ENCODE results near the gene ZGLP1.

The ZGLP1 gene

DNA sequence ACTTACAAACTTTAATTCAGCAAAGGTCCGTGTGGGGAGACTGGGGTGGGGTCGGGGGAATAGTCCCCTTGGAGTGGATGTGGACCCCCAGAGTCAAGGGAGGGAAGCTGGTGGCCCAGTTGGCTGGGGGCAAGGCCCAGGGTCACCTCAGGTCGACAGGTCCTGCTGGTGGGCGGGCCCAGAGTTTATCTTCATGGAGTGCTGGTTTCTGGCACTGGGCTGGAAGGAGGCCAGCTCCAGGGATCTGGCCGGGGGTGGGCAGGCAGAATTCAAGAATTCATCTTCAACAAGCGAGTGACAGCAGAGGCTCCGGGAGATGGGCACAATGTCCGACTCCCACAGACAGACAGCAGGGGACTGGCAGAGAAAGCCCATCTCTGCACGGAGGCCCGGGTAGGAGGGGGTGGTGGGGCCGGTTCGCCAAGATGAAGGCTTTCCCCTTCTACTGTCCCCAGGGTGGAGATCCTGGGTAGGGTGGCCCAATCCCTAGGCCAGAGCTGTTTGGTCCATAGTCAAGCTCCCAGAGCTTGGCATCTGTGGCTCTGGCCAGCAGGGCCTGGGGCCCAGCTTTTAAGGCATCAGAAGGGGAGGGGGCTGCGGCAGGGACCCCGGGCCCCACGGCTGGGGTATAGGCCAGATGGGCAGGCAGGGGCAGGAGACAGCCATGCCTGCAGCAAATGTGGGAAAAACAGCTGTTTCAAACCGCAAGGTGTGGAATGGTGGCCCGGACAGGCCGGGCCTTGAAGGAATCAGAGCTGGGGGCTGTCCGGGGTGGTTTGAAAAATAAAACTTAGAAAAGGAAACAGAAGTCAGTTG lies 6.8 kb upstream of the ZGLP1 start:
- peak; percentile 21 for ATAC-seq
- Mint-ChIP-seq H3K27me3 (no peaks in the 10 kb centered on the region), H3K4me1 (peaks cover 29% of the 10 kb centered on the region), H3K9me3 (no peaks in the 10 kb centered on the region), H3K27ac (peak overlapping the region; percentile 93 to 98), H3K4me3 (peak overlapping the region; percentile 92 to 97)
- DNase-seq, result no peak

DNA sequence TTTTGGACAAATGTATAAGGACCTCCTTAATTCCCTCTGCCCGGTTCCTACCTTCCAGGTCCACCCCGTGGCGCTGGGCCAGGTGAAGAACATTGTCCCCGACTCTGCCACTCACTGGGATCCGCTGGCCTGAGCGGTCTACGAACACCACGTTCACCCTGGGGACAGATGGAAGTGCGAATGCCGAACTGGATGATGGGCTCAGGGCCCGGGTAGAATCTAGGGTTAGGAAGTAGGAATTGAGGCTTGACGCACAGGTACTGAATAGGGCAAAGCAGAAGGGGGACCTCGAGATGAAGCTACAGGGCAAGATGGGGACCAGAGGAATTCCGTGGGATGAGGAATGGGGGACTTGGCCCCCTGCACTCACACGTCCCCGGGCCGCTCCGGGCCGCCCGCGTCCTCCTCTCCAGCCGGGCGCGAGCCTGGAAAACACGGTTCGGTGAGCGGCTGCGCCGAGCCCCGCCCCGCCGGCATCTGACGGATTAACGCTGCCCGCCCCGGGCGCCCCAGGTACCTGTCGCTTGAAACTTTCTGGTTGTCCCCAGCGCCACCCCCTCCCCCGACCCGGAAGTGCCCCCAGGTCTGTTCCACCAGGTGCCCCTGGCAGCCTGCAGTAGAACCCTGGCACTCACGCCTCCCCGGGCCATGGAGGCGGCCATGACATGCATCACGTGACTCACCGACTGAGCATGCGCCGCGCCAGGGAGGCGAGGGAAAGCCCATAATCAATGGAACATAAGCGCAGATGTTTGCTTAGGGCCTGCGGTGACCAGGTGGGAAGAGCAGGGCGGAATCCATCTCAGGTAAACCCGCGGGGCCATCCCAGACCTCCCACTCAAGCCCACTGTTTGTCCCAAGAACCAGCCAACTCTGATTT lies 6.0 kb upstream of the ZGLP1 start, which contains the start of gene FDX2:
TSS of gene FDX2 (minus strand) at position 681 of the 880 bp plus-strand sequence. CDS start at position 662, 19 bp downstream.
- H3K4me3 Mint-ChIP-seq, result peak within 1 kb of the TSS; percentile 92 to 97
- H3K27ac Mint-ChIP-seq, result peak within 1 kb of the TSS; percentile 94 to 98
- no peaks in the 10 kb centered on the region for H3K9me3 Mint-ChIP-seq
- H3K27me3 Mint-ChIP-seq, result no peaks in the 10 kb centered on the region
- peak; percentile 82 to 90 for DNase-seq
- peak; percentile 89 for ATAC-seq
- peaks cover 29% of the 10 kb centered on the region for H3K4me1 Mint-ChIP-seq

DNA sequence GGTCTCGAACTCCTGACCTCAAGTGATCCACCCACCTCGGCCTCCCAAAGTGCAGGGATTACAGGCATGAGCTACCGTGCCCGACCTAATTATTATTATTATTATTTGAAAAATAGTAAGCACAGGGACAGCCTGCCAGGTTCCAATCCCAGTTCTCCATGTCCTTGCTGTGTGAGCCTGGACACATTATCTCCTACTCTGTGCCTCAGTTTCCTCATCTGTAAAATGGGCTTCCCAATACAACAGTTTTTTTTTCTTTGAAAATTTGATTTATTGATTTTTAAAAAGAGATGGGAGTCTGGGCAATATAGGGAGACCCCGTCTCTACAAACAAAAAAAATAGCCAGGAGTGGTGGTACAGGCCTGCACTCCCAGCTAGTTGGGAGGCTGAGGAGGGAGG lies 3.3 kb downstream of the ZGLP1 start:
- peaks cover 5% of the 10 kb centered on the region for H3K27me3 Mint-ChIP-seq
- no peak overlapping the region for H3K4me3 Mint-ChIP-seq
- H3K9me3 Mint-ChIP-seq, result no peaks in the 10 kb centered on the region
- DNase-seq (no peak), ATAC-seq (no peak)
- peaks cover 18% of the 10 kb centered on the region for H3K4me1 Mint-ChIP-seq
- H3K27ac Mint-ChIP-seq, result no peak overlapping the region

DNA sequence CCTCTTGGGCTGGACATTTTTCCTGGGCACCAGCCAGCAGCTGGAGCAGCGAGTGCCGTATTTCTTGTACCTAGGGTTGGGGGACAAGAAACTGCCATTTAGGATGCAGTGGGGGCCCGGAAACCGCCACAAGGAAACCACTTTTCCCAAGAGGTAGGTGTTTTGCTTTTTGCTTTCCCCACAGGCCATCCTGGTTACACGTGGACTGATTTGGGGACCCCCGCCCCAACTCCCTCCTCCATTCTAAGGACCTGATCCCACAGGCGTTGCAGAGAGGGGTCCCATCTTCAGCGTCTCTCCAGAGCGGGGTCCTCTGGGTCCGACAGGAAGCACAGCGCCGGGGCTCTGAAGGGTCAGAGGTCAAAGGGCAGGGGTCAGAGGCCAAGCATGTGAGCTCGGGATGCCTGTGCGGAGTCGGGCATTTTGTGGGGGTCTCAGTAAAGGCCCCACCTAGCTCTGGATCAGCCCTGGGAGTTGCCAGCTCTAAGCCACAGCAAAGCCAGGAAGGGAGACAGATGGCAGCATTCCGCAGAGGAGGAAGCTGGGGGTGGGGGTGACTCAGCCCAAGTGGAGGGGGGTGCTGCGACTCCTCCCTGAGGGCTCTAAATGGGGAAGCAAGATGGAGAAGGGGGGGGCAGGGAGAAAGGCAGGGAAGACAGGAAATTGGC lies 4.3 kb downstream of the ZGLP1 start:
- H3K9me3 Mint-ChIP-seq, result no peaks in the 10 kb centered on the region
- peaks cover 5% of the 10 kb centered on the region for H3K27me3 Mint-ChIP-seq
- H3K4me3 Mint-ChIP-seq, result no peak overlapping the region
- no peak for DNase-seq
- no peak overlapping the region for H3K27ac Mint-ChIP-seq
- ATAC-seq, result no peak
- H3K4me1 Mint-ChIP-seq, result peaks cover 18% of the 10 kb centered on the region

DNA sequence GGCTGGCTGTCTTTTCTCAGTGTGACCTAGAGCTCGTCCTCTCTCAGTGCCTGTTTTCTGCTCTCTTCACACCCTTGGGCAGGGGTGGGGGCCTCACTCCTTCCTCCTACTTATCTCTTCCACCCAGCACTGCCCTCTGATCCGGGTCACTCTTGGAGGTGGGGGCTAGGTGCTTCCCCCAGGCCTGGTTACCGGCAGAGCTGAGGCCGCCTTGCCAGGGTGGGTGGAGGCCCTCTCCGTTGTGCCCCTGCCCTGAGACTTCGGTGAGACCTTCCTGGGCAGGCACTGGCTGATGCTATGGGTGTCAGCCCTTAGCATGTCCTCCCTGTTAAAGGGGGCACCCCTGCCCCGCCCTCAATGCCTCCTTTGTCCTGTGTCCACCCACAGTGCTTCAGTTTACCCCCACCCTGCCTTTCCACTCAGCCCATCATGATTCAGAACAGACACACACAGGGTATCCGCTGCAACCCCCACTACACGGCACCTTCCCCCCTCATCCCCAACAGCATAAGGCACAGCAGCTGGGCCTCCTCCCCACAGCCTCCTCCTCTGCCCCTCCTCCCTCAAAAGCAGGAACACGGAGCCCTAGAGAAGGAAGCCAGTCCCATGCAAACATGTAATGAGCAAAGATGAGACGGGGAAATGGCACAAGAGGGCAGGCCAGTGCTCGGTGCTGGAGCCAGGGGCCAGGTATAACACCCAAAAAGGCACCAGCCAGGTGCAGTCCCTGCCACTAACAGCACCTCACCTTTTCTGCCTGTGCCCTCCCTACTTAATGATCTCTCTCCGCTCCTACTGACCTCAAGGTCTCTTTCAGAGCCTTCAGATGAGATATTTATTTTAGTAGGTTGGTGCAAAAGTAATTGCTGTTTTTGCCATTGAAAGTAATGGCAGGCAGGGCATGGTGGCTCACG lies 9.8 kb downstream of the ZGLP1 start:
- Mint-ChIP-seq H3K4me1 (peaks cover 31% of the 10 kb centered on the region), H3K9me3 (no peaks in the 10 kb centered on the region), H3K27ac (no peak overlapping the region), H3K27me3 (peaks cover 29% of the 10 kb centered on the region), H3K4me3 (no peak overlapping the region)
- DNase-seq (no peak), ATAC-seq (no peak)

DNA sequence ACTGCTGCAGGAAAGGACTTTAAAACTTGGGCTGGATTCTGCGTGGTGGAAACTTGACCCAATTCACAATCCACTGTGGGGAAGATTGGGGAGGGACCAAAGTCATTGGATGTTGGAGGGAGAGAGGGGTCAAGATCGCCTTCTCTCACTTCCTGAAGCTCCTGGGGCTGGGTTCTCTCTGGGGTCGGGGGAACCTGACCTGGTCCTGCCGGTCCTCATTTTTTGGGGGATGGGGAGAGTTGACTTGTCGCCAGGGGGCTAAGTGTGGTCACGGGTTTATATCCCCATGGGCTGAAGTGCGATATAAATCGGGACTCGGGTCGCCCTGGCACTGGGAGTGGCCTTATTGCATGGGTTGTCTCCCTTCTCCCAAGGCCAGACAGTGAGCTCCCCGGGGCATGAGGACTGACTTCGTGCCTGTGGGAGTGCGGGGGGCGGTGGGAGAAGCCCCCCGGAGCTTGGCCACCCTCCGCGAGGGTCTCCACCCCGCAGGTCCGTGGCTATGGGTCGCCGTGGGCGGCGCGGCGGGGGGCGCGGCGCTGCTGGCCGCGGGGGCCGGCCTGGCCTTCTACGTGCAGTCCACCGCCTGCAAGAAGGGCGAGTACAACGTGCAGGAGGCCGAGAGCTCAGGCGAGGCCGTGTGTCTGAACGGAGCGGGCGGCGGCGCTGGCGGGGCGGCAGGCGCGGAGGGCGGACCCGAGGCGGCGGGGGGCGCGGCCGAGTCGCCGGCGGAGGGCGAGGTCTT lies 13.6 kb downstream of the ZGLP1 start:
- no peak for ATAC-seq
- peaks cover 62% of the 10 kb centered on the region for H3K27me3 Mint-ChIP-seq
- no peaks in the 10 kb centered on the region for H3K9me3 Mint-ChIP-seq
- H3K4me3 Mint-ChIP-seq, result peak overlapping the region; percentile 83 to 87
- DNase-seq, result no peak
- H3K27ac Mint-ChIP-seq, result peak overlapping the region in 1 of 2 donors; percentile 14
- peaks cover 57% of the 10 kb centered on the region for H3K4me1 Mint-ChIP-seq

DNA sequence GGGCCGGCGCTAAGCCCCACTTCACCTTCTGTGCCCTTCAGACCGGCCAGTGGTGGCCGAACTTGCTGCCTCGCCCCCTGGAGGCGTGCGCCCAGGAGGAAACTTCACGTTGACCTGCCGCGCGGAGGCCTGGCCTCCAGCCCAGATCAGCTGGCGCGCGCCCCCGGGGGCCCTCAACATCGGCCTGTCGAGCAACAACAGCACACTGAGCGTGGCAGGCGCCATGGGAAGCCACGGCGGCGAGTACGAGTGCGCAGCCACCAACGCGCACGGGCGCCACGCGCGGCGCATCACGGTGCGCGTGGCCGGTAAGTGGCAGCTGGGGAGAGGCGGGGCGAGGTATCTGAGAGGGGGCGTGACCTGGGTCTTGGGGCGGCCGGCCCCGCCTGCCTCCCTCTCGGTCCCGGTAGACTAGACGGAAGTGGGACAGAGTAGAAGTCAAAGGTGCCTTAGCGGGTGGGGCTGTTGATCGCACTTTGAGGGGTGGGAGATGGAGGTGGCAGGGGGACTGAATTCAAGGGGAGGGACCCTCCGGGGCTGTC lies 14.2 kb downstream of the ZGLP1 start:
- peak overlapping the region in 1 of 2 donors; percentile 14 for H3K27ac Mint-ChIP-seq
- H3K27me3 Mint-ChIP-seq, result peaks cover 68% of the 10 kb centered on the region
- ATAC-seq (peak; percentile 76), DNase-seq (peak; percentile 55 to 63)
- peak overlapping the region; percentile 83 to 87 for H3K4me3 Mint-ChIP-seq
- peaks cover 64% of the 10 kb centered on the region for H3K4me1 Mint-ChIP-seq
- H3K9me3 Mint-ChIP-seq, result no peaks in the 10 kb centered on the region

DNA sequence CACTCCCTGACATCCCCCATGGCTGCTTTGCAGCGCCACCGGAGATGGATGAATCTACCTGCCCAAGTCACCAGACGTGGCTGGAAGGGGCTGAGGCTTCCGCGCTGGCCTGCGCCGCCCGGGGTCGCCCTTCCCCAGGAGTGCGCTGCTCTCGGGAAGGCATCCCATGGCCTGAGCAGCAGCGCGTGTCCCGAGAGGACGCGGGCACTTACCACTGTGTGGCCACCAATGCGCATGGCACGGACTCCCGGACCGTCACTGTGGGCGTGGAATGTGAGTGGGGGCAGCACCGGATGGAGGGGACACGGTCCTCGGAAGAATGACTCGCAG lies 15.3 kb downstream of the ZGLP1 start:
- Mint-ChIP-seq H3K4me1 (peaks cover 65% of the 10 kb centered on the region), H3K9me3 (no peaks in the 10 kb centered on the region), H3K27ac (no peak overlapping the region), H3K4me3 (peak overlapping the region; percentile 24 to 87), H3K27me3 (peaks cover 65% of the 10 kb centered on the region)
- peak in 1 of 2 donors; percentile 14 for DNase-seq
- no peak for ATAC-seq

DNA sequence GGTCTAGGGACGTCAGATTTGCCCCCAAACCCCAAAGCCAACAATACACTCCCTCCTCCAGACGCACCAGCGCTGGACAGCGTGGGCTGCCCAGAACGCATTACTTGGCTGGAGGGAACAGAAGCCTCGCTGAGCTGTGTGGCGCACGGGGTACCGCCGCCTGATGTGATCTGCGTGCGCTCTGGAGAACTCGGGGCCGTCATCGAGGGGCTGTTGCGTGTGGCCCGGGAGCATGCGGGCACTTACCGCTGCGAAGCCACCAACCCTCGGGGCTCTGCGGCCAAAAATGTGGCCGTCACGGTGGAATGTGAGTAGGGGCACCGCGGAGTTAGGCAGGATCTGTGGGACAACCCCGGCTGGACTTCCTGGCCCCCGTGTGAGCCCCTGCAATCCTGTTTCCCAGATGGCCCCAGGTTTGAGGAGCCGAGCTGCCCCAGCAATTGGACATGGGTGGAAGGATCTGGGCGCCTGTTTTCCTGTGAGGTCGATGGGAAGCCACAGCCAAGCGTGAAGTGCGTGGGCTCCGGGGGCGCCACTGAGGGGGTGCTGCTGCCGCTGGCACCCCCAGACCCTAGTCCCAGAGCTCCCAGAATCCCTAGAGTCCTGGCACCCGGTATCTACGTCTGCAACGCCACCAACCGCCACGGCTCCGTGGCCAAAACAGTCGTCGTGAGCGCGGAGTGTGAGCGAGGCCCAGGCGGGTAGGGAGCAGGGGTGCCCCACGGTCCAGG lies 15.8 kb downstream of the ZGLP1 start:
- Mint-ChIP-seq H3K27me3 (peaks cover 68% of the 10 kb centered on the region), H3K4me1 (peaks cover 70% of the 10 kb centered on the region), H3K4me3 (peak overlapping the region in 1 of 2 donors; percentile 24), H3K9me3 (no peaks in the 10 kb centered on the region), H3K27ac (no peak overlapping the region)
- ATAC-seq (no peak), DNase-seq (no peak)

DNA sequence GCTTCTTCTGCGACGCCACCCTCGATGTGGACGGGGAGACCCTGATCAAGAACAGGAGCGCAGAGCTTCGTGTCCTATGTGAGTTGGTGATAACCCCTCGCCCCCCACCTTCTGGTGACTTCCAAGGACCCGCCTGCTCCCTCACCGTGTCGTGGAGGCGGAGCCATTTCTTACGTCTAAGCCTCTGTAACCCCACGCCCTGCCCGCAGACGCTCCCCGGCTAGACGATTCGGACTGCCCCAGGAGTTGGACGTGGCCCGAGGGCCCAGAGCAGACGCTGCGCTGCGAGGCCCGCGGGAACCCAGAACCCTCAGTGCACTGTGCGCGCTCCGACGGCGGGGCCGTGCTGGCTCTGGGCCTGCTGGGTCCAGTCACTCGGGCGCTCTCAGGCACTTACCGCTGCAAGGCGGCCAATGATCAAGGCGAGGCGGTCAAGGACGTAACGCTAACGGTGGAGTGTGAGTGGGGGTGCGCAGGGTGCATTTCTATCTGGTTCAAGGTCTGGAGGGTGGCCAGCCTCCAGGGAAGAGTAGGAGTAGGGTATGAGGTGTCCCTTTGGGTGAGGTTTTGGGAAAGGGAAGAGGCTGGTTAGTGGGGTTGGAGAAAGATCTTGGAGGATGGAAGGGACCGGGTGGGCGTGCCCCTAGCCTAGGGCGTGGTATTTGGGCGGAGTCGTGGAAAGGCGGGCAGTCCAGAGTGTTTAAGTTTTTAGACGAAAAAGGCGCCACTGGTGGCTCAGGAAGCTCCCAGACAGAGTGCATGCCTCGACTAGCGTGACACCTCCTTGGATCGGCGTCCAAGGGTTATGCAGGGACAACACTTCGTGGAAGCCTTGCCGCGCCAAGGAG lies 16.6 kb downstream of the ZGLP1 start:
- no peaks in the 10 kb centered on the region for H3K9me3 Mint-ChIP-seq
- peaks cover 78% of the 10 kb centered on the region for H3K4me1 Mint-ChIP-seq
- no peak for DNase-seq
- peaks cover 76% of the 10 kb centered on the region for H3K27me3 Mint-ChIP-seq
- peak overlapping the region; percentile 71 to 85 for H3K4me3 Mint-ChIP-seq
- H3K27ac Mint-ChIP-seq, result no peak overlapping the region
- no peak for ATAC-seq

DNA sequence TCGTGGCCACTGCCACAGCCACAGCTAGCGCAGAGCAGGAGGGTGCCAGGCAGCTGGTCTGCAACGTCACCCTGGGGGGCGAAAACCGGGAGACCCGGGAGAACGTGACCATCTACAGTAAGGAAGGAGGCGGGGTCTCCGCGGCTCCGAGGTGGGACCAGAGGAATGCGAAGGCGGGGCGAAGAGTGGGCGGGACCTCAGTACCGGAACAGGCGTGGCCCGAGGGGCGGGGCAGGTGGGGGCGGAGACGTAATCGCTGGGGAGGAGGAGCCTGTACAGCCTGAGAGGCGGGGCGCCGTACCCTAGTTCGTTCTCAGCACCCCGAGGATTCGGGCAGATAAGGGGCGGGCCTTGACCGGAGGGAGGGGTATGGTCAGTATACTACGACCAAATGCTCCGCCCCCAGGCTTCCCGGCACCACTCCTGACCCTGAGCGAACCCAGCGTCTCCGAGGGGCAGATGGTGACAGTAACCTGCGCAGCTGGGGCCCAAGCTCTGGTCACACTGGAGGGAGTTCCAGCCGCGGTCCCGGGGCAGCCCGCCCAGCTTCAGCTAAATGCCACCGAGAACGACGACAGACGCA lies 17.3 kb downstream of the ZGLP1 start:
- Mint-ChIP-seq H3K27me3 (peaks cover 83% of the 10 kb centered on the region), H3K27ac (no peak overlapping the region), H3K4me3 (peak overlapping the region; percentile 71 to 85), H3K9me3 (no peaks in the 10 kb centered on the region), H3K4me1 (peaks cover 85% of the 10 kb centered on the region)
- peak; percentile 74 to 77 for DNase-seq
- peak; percentile 57 for ATAC-seq

DNA sequence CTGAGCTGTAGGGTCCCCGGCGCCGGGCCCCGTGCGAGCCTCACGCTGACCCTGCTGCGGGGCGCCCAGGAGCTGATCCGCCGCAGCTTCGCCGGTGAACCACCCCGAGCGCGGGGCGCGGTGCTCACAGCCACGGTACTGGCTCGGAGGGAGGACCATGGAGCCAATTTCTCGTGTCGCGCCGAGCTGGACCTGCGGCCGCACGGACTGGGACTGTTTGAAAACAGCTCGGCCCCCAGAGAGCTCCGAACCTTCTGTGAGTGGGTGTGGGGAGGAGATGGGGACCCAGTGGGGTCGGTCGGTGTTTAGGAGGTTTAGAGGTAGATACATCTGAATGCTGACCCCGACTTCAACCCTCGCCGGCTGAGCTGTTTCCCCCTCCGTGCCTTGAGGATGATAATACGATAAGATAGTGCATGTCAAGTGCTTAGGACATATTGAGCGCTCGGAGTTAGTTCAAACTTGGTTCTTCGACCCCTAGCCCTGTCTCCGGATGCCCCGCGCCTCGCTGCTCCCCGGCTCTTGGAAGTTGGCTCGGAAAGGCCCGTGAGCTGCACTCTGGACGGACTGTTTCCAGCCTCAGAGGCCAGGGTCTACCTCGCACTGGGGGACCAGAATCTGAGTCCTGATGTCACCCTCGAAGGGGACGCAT lies 17.9 kb downstream of the ZGLP1 start:
- Mint-ChIP-seq H3K4me1 (peaks cover 92% of the 10 kb centered on the region), H3K27ac (peak overlapping the region in 1 of 2 donors; percentile 19), H3K9me3 (no peaks in the 10 kb centered on the region), H3K27me3 (peaks cover 88% of the 10 kb centered on the region), H3K4me3 (peak overlapping the region; percentile 71 to 85)
- DNase-seq (no peak), ATAC-seq (no peak)

Measured in stimulated activated naive CD8-positive, alpha-beta T cell treated with anti-CD3 and anti-CD28 coated beads, Interleukin-15, amount 100 ng/mL, for 72 hours (primary cell).